SIG-M5 treated with dmso at 0.1 percent for 504 hours (cell line): ENCODE measurements around the gene ACAN.

Experiments
- DNase-seq: peaks from one replicate; lab custom pipeline; 2025; ENCODE audit not compliant: unreplicated experiment; lab: John Stamatoyannopoulos, UW

ACAN gene

DNA sequence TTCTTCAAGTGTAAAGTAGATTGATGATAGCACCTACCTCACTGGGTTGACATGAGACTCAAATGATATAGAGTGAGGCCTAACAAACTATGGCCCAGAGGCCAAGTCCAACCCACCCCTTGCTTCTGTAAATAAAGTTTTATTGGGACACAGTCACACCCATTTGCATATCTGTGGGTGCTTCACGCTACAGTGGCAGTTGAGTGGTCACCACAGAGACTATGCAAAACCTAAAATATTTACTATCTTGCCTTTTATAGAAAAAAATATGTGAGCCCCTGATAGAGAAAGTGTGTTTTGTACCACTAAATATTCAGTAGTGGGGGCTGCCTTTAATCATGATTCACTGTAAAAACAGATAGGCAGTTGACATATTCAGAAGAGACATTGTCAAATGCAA lies 38.0 kb downstream of the ACAN start:
- DNase-seq, result no peak

- no peak for DNase-seq
Observed at GRCh38 chr15:88842156-88842555, 38.9 kb downstream of the ACAN start.

- no peak for DNase-seq
Observed at GRCh38 chr15:88843334-88843733, 40.1 kb downstream of the ACAN start.

- DNase-seq, result no peak
Observed at GRCh38 chr15:88844749-88845386, 41.6 kb downstream of the ACAN start.

GRCh38 chr15:88845616-88846015 lies 42.4 kb downstream of the ACAN start:
- no peak for DNase-seq

DNA sequence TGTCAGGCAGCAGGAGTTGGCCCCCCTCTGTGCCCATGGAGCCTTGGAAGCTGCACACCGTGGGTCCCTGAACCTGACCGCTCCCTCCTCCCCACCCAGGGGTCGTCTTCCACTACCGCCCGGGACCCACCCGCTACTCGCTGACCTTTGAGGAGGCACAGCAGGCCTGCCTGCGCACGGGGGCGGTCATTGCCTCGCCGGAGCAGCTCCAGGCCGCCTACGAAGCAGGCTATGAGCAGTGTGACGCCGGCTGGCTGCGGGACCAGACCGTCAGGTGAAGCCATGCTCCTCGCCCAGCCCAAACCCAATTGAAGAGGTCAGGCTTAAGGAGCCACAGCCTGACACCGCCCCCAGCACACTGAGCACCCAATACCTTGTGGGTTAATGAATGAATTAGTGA lies 43.9 kb downstream of the ACAN start:
- DNase-seq, result no peak

- DNase-seq, result no peak
Observed at GRCh38 chr15:88848203-88848602, 45.0 kb downstream of the ACAN start.

DNA sequence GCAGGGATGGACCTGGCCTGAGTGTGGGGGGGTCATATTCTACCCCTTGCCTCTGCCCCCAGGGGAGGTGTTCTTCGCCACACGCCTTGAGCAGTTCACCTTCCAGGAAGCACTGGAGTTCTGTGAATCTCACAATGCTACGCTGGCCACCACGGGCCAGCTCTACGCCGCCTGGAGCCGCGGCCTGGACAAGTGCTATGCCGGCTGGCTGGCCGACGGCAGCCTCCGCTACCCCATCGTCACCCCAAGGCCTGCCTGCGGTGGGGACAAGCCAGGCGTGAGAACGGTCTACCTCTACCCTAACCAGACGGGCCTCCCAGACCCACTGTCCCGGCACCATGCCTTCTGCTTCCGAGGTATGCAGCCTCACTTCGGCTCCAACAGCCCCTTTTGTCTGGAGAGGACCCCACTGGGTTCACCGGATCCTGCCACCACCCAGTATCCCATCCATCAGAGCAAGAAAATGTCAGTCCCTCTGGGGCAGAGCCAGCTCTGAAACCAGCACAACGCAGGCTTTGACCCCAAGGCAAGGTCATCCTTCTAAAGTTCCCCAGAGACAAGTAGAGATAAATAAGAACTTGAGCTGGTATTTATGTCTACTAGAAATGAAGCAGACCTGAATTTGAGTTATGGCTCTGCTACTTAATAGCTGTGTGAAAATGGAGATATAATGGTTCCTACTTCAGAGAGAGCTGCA lies 46.3 kb downstream of the ACAN start:
- no peak for DNase-seq

DNA sequence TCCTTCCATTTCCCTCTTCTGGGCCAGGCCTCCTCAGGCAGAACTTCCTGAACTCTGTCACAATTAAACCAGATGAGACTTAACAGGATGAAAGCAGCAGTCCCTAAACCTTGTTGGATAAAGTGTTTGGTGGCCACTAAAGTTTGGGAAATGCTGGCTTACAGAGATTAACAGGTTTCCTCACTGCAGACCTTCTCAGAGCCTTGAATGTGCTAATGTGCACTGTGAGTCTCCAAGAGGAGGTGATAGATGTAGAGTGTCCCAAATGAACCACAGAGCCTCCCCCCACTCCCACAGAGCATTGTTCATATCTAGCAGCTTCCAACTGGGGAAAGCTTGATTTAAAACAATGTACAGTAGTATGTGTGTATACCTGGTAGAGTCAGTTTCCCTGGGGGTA lies 49.2 kb downstream of the ACAN start:
- DNase-seq, result no peak

DNA sequence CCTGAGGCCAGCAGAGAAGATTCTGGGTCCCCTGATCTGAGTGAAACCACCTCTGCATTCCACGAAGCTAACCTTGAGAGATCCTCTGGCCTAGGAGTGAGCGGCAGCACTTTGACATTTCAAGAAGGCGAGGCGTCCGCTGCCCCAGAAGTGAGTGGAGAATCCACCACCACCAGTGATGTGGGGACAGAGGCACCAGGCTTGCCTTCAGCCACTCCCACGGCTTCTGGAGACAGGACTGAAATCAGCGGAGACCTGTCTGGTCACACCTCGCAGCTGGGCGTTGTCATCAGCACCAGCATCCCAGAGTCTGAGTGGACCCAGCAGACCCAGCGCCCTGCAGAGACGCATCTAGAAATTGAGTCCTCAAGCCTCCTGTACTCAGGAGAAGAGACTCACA lies 55.7 kb downstream of the ACAN start:
- no peak for DNase-seq

GRCh38 chr15:88859550-88859949 lies 56.3 kb downstream of the ACAN start:
- no peak for DNase-seq

DNA sequence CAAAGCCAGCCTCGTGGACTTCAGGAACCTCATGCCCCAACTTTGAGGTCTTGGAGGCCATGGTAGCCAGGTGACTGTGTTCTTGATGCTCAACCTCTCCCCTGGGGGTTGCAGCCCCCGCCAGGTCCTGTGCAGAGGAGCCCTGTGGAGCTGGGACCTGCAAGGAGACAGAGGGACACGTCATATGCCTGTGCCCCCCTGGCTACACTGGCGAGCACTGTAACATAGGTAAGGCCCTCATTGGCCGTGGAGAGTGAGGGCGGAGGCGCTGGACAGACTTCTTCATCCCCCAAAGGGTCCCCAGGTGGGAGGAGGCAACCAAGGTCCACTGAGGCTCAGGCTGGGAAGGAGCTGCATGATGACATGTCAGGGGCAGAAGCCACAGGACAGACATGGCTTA lies 57.0 kb downstream of the ACAN start:
- no peak for DNase-seq

- no peak for DNase-seq
Observed at GRCh38 chr15:88863412-88863811, 60.2 kb downstream of the ACAN start.

DNA sequence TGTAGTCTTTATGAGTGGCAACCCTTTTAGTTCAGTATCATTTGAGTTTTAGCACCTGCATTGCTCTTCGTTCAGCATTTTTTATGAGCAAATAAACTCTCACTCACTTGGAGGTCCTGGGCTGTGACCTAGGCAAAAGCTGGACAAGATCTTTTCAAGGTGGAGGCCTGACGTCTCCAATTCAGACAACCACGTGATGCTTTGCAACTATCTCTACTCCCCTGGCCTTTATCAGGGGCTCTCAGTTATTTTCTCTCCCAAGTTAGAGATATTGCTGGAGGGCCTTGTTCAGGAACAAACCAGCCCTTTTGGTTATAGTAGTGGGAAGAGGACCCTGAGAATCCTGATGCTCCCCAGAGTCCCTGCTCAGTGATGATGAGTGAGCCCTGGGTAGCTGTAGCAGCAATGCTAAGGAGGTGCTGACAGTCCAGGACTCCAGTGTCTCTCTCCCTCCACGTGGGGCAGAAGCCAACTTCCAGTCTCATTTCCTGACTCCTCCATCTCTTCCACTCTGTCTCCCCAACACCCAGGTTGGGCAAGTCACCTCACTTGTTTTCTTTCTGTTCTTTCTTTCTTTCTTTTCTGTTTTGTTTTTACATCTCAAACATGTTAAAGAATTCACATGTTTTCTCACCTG lies 61.7 kb downstream of the ACAN start:
- no peak for DNase-seq

GRCh38 chr15:88865498-88866099 lies 62.4 kb downstream of the ACAN start:
- no peak for DNase-seq

GRCh38 chr15:88866295-88866881 lies 63.2 kb downstream of the ACAN start:
- DNase-seq, result no peak

GRCh38 chr15:88871313-88871712 lies 68.1 kb downstream of the ACAN start:
- DNase-seq, result no peak

- DNase-seq, result no peak
Observed at GRCh38 chr15:88872106-88872505, 68.9 kb downstream of the ACAN start.

DNA sequence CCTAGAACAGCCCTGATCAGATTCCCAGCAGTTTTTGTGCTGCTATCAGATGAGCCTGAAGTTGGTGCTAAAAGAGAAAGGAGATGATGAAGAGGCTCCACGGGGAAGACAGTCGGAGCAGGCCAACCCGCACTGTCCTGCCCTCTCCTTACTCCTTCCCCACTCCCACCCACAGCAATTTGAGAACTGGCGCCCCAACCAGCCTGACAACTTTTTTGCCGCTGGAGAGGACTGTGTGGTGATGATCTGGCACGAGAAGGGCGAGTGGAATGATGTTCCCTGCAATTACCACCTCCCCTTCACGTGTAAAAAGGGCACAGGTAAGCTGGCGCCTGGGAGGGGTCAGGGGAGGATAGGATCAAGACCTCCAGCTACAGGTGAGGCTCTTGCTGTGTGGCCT lies 69.5 kb downstream of the ACAN start:
- no peak for DNase-seq

GRCh38 chr15:88873786-88874185 lies 70.5 kb downstream of the ACAN start:
- no peak for DNase-seq

- no peak for DNase-seq
Observed at GRCh38 chr15:88874275-88874674, 71.0 kb downstream of the ACAN start.

DNA sequence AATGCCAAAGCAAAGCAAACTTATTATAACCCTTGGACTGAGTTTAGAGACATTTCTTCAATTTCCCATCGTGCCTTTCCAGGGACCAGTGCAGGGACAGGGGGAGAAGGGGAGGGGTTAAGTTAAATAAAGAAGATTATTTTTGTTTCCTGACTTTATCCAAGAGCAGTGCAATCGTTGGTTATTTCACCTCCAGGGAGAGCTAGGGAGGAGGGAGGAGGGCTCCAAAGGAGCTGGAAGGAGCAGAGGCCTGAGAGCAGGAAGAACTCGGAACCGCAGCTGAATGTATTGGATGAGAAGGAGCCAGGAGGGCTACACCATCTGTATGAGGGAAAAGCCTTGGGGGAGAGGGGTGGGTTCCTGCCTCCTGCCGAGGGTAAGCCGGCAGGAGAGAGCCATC lies 71.4 kb downstream of the ACAN start:
- no peak for DNase-seq
